Activated CD8-positive, alpha-beta T cell treated with anti-CD3 and anti-CD28 coated beads for 36 hours (primary cell): ENCODE results near the gene NLRC3. TPM values are rescaled to one million over a fixed set of nuclear protein-coding genes. Genes with fewer than 3 reads are reported as not detected.

Experiments used
- ATAC-seq: fragments of 200-7000 bp; cut with Tn5 transposase; one replicate; pipeline ENCODE4 v1.10.0; 2021; ENCODE audit warnings: mild to moderate bottlenecking, moderate library complexity
- CTCF ChIA-PET: fragments of 350-600 bp; sonication (Branson Sonifier 250); formaldehyde crosslinking; loops from one replicate; lab custom pipeline; 2021; ENCODE audit warnings: antibody characterized with exemption; lab: Charles Lee
- POLR2A ChIA-PET: fragments of 350-600 bp; sonication (Branson Sonifier 250); formaldehyde crosslinking; loops from one replicate; lab custom pipeline; 2021; ENCODE audit warnings: antibody characterized with exemption; lab: Charles Lee
- DNase-seq: peaks from one replicate; pipeline ENCODE4 v3.0.0-alpha.2; 2020
- H3K27ac Mint-ChIP-seq: one replicate; pipeline ENCODE4 v1.8.0; 2021; ENCODE audit warnings: mild to moderate bottlenecking, mixed read lengths
- H3K27me3 Mint-ChIP-seq: one replicate; pipeline ENCODE4 v1.8.0; 2021; ENCODE audit warnings: mixed read lengths
- H3K36me3 Mint-ChIP-seq: one replicate; pipeline ENCODE4 v1.8.0; 2021; ENCODE audit warnings: low read depth, mixed read lengths
- H3K4me1 Mint-ChIP-seq: one replicate; pipeline ENCODE4 v1.8.0; 2021; ENCODE audit warnings: low read depth, mixed read lengths
- H3K4me3 Mint-ChIP-seq: one replicate; pipeline ENCODE4 v1.8.0; 2021; ENCODE audit warnings: mild to moderate bottlenecking, moderate library complexity, mixed read lengths
- H3K9me3 Mint-ChIP-seq: one replicate; pipeline ENCODE4 v1.8.0; 2021; ENCODE audit warnings: mixed read lengths
- intact Hi-C: fragments of 100-400 bp; cut with micrococcal nuclease; formaldehyde crosslinking; loops from one replicate; pipeline ENCODE4 v1.10.0; 2022
- total RNA-seq, 2 experiments: library from RNA; stranded (reverse); gene quantifications; one replicate each; pipeline ENCODE4 v1.2.3, GENCODE V29; 2021
- TF ChIP-seq, protein P1 (sequence below): fragments of 200-600 bp; IDR thresholded peaks from one replicate; pipeline ENCODE4 v1.8.0; 2022; ENCODE audit warnings: antibody characterized with exemption, mild to moderate bottlenecking

Gene NLRC3
- total RNA-seq, 2 experiments from 2014 or later = 17.9 to 19.8 TPM

DNA sequence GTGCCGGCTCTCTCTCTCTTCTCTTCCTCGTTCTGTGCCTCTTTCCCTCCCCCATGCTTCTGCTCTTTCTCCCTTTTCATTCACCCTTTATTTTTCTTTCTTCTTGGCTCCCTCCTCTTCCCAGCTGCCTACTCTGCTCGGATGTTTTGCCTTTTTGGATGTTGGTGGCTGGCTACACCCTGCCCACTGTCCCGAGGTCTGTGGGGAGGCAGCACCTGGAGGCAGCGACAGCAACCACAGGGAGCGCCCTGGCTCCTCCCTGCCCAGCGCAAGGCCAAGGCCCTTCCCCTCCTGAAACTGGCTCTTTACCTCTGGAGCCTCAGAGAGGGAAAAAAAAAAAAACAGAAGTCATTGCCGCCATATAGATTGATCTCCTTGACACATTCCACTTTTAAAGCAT lies 56.4 kb downstream of the NLRC3 start:
- ATAC-seq (no peak), DNase-seq (no peak)
- ChIA-PET POLR2A (interaction anchor here (0.6 kb wide), 1 partner anchor 15 kb away, joined by 3 read pairs; no protein-coding TSS in a partner anchor), CTCF (no interaction called here)
- intact Hi-C loops = loop anchor here (10.0 kb wide), 1 partner anchor 124 kb away; no protein-coding TSS in a partner anchor
- no peaks in the 10 kb centered on the region for H3K4me1 Mint-ChIP-seq
- H3K36me3 Mint-ChIP-seq = peaks cover 9% of the 10 kb centered on the region
- no peak overlapping the region for H3K27ac Mint-ChIP-seq
- TF ChIP-seq, protein P1, sequence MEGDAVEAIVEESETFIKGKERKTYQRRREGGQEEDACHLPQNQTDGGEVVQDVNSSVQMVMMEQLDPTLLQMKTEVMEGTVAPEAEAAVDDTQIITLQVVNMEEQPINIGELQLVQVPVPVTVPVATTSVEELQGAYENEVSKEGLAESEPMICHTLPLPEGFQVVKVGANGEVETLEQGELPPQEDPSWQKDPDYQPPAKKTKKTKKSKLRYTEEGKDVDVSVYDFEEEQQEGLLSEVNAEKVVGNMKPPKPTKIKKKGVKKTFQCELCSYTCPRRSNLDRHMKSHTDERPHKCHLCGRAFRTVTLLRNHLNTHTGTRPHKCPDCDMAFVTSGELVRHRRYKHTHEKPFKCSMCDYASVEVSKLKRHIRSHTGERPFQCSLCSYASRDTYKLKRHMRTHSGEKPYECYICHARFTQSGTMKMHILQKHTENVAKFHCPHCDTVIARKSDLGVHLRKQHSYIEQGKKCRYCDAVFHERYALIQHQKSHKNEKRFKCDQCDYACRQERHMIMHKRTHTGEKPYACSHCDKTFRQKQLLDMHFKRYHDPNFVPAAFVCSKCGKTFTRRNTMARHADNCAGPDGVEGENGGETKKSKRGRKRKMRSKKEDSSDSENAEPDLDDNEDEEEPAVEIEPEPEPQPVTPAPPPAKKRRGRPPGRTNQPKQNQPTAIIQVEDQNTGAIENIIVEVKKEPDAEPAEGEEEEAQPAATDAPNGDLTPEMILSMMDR = no peak
- H3K27me3 Mint-ChIP-seq = no peaks in the 10 kb centered on the region
- H3K4me3 Mint-ChIP-seq = no peak overlapping the region
- no peaks in the 10 kb centered on the region for H3K9me3 Mint-ChIP-seq

DNA sequence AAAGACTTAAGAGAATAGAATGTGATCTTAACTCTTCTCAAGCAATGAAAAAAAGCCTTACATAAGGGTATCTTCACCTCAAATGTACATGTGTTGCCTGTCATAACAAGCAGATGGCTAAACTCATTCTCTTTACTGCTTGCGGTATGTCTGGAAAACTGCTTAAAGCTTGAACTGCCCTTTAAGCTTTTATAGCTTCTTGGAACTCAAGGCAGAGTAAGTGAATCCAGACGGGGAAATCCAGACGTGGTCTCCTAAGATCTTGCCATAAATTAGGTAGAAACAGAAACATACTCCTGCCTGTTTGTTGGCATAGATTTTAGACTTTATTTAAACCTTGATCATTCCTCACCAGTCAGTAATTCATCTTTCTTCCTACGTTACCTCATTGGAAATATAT lies 56.8 kb downstream of the NLRC3 start:
- ChIA-PET POLR2A (interaction anchor here (1.3 kb wide), 1 partner anchor 11 kb away, joined by 3 read pairs; no protein-coding TSS in a partner anchor), CTCF (no interaction called here)
- ATAC-seq (no peak), DNase-seq (no peak)
- no peaks in the 10 kb centered on the region for H3K4me1 Mint-ChIP-seq
- TF ChIP-seq, protein P1 = no peak
- peaks cover 9% of the 10 kb centered on the region for H3K36me3 Mint-ChIP-seq
- no peaks in the 10 kb centered on the region for H3K9me3 Mint-ChIP-seq
- no peak overlapping the region for H3K4me3 Mint-ChIP-seq
- intact Hi-C loops = loop anchor here (10.0 kb wide), 1 partner anchor 124 kb away; no protein-coding TSS in a partner anchor
- H3K27ac Mint-ChIP-seq = no peak overlapping the region
- no peaks in the 10 kb centered on the region for H3K27me3 Mint-ChIP-seq

DNA sequence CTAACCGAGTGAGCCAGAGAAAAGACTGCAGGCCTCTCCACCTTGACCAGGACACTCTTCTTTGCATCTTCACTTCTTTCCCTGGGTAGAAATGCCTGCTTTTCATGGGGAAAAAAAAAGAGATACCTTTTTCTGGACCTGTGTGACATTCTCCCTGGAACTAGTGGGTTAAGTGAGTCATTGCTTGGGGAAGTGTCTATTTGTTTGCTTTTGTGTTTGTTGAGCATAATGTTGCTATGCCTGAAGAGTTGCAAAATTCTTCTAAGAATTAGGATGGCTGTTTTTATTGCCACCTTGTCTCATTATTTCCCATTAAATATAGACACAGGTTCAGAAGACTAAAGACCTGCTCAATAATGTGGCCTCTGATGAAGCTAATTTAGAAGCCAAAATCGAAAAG lies 57.6 kb downstream of the NLRC3 start:
- Mint-ChIP-seq H3K27ac (no peak overlapping the region), H3K36me3 (peaks cover 9% of the 10 kb centered on the region)
- POLR2A ChIA-PET = interaction anchor here (1.3 kb wide), 1 partner anchor 10 kb away, joined by 3 read pairs; no protein-coding TSS in a partner anchor

DNA sequence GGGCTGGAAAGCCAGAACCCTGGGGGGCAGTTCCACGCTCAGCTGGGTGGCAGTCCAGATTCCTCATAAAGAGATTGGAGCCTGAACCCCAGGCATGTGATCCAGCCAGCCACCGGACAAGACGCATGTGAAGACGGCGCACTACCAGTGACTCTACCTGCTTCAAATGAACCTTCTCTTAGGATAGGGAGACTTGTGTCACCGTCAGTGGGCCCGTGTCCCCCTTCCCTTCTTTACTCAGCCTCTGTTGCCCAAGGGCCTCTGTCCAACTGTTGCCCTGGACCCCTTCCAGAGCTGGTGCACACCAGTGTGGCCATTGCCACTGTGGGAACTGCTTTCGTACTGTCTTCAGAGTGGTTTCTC lies 58.2 kb downstream of the NLRC3 start:
- TF ChIP-seq, protein P1 = no peak
- H3K27ac Mint-ChIP-seq = no peak overlapping the region
- DNase-seq = no peak
- intact Hi-C loops = no loop called here
- H3K4me3 Mint-ChIP-seq = no peak overlapping the region
- no peaks in the 10 kb centered on the region for H3K27me3 Mint-ChIP-seq
- ATAC-seq = no peak
- ChIA-PET POLR2A (interaction anchor here (1.3 kb wide), 1 partner anchor 9 kb away, joined by 3 read pairs; no protein-coding TSS in a partner anchor), CTCF (interaction anchor here (1.5 to 1.8 kb wide), 2 partner anchors 8 to 9 kb away, joined by 3 to 5 read pairs; no protein-coding TSS in a partner anchor)
- H3K4me1 Mint-ChIP-seq = no peaks in the 10 kb centered on the region
- no peaks in the 10 kb centered on the region for H3K9me3 Mint-ChIP-seq
- peaks cover 9% of the 10 kb centered on the region for H3K36me3 Mint-ChIP-seq

More for the DNA sequence above, 57.6 kb downstream of the NLRC3 start:
- Mint-ChIP-seq H3K9me3 (no peaks in the 10 kb centered on the region), H3K4me3 (no peak overlapping the region), H3K27me3 (no peaks in the 10 kb centered on the region), H3K4me1 (no peaks in the 10 kb centered on the region)
- CTCF ChIA-PET = interaction anchor here (1.8 kb wide), 1 partner anchor 7 kb away, joined by 5 read pairs; no protein-coding TSS in a partner anchor
- TF ChIP-seq, protein P1 = no peak
- DNase-seq = no peak
- ATAC-seq = no peak
- intact Hi-C loops = no loop called here

DNA sequence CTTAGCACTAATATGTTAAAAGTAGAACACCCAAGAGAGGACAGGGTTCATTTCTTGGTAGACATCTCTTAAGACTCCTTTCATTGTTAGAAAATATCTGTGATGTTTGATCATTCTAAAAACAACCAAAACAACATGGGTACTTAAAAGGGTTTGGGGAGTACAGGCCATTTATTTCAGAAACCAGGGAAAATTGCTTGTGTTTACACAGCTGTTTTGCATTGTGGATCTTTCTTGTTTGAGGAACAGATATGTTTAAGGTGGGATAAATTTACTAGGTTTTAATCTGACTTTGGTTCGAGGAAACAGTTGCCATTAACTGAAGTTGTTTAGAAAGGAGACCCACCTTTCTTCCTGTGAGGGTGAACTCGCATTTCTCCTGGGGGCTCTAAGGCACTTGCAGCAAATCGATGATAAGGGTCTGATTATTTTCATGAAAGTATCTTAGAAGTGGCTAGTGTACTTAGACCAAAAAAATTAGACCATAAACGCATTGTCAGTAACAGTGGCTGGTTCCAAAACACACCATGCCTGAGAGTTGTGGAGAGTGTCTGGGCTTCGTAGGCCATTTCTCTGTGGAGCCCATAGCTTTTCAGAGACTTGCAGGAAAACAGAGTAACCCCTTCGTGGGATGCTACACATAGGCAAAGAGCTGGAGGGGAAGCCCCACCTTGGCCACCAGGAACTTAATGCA lies 58.8 kb downstream of the NLRC3 start:
- intact Hi-C loops = no loop called here
- H3K4me1 Mint-ChIP-seq = peaks cover 4% of the 10 kb centered on the region
- DNase-seq (no peak), ATAC-seq (no peak)
- CTCF ChIA-PET = interaction anchor here (1.5 to 1.8 kb wide), 2 partner anchors 9 kb away, joined by 3 to 5 read pairs; no protein-coding TSS in a partner anchor
- TF ChIP-seq, protein P1 = no peak
- no peak overlapping the region for H3K4me3 Mint-ChIP-seq
- peaks cover 11% of the 10 kb centered on the region for H3K36me3 Mint-ChIP-seq
- POLR2A ChIA-PET = no interaction called here
- H3K27ac Mint-ChIP-seq = no peak overlapping the region
- H3K27me3 Mint-ChIP-seq = no peaks in the 10 kb centered on the region
- no peaks in the 10 kb centered on the region for H3K9me3 Mint-ChIP-seq
